GM23338 (cell line): Measurements from ENCODE around the gene INPP5A. TPM values are rescaled to one million over a fixed set of nuclear protein-coding genes. Genes with fewer than 3 reads are reported as not detected.
A peak's percentile ranks its signal among the peaks of the same experiment; 100 is the strongest.

Source experiments
- ATAC-seq: fragments of 200-7000 bp; cut with Tn5 transposase; 3 replicates; pipeline ENCODE4 v1.9.1; 2020
- DNase-seq: peaks from one replicate; pipeline ENCODE4 v3.0.0-alpha.2; 2015; ENCODE audit warnings: low spot score
- H2AFZ ChIP-seq: fragments of 200-600 bp; sonication (generic); 2 replicates; pipeline ENCODE4 v1.8.0; 2016; ENCODE audit warnings: antibody characterized with exemption, mild to moderate bottlenecking, moderate library complexity
- H3F3A ChIP-seq: fragments of 200-600 bp; sonication (generic); replicated peaks from 2 replicates; pipeline ENCODE4 v1.8.0; 2017; ENCODE audit warnings: antibody characterized with exemption, mixed run types, low read depth
- H3K27ac ChIP-seq: fragments of 200-600 bp; sonication (generic); 2 replicates; pipeline ENCODE4 v1.6.1; 2016; ENCODE audit warnings: low read depth
- H3K27me3 ChIP-seq: fragments of 200-600 bp; sonication (generic); 2 replicates; pipeline ENCODE4 v1.8.0; 2016; ENCODE audit warnings: mild to moderate bottlenecking, mixed run types, moderate library complexity; ENCODE audit not compliant: insufficient read depth
- H3K36me3 ChIP-seq: fragments of 200-600 bp; sonication (generic); 2 replicates; pipeline ENCODE4 v1.8.0; 2016; ENCODE audit warnings: mild to moderate bottlenecking; ENCODE audit not compliant: insufficient read depth
- H3K4me1 ChIP-seq: fragments of 200-600 bp; sonication (generic); 2 replicates; pipeline ENCODE4 v1.8.0; 2016; ENCODE audit warnings: mild to moderate bottlenecking, moderate library complexity; ENCODE audit not compliant: insufficient read depth
- H3K4me2 ChIP-seq: fragments of 200-600 bp; sonication (generic); 2 replicates; pipeline ENCODE4 v1.7.1; 2017; ENCODE audit warnings: mixed run types
- H3K4me3 ChIP-seq: fragments of 200-600 bp; sonication (generic); 2 replicates; pipeline ENCODE4 v1.6.1; 2016; ENCODE audit warnings: mixed run types
- H3K79me2 ChIP-seq: fragments of 200-600 bp; sonication (generic); replicated peaks from 2 replicates; pipeline ENCODE4 v1.8.0; 2017; ENCODE audit warnings: mild to moderate bottlenecking; ENCODE audit not compliant: insufficient read depth
- H3K9me2 ChIP-seq: fragments of 200-600 bp; sonication (generic); 2 replicates; pipeline ENCODE4 v1.8.0; 2017; ENCODE audit not compliant: insufficient read depth
- H4K20me1 ChIP-seq: fragments of 200-600 bp; sonication (generic); replicated peaks from 2 replicates; pipeline ENCODE4 v1.8.0; 2017; ENCODE audit warnings: mild to moderate bottlenecking; ENCODE audit not compliant: insufficient read depth
- H3K27ac Mint-ChIP-seq: 2 replicates; pipeline ENCODE4 v1.8.0; 2020; ENCODE audit warnings: inconsistent platforms, mild to moderate bottlenecking, moderate library complexity, mixed read lengths
- H3K27me3 Mint-ChIP-seq: 3 replicates; pipeline ENCODE4 v1.8.0; 2022; ENCODE audit warnings: low read depth, mild to moderate bottlenecking, moderate library complexity, mixed read lengths, inconsistent platforms; ENCODE audit not compliant: insufficient read depth, poor library complexity
- H3K36me3 Mint-ChIP-seq: 3 replicates; pipeline ENCODE4 v1.8.0; 2021; ENCODE audit warnings: low read depth, mild to moderate bottlenecking, inconsistent platforms, moderate library complexity, mixed read lengths
- H3K4me1 Mint-ChIP-seq: 3 replicates; pipeline ENCODE4 v1.8.0; 2020; ENCODE audit warnings: mild to moderate bottlenecking, inconsistent platforms, mixed read lengths
- H3K4me3 Mint-ChIP-seq: 3 replicates; pipeline ENCODE4 v1.8.0; 2021; ENCODE audit warnings: moderate library complexity, mild to moderate bottlenecking, inconsistent platforms, mixed read lengths
- H3K9me3 Mint-ChIP-seq: 3 replicates; pipeline ENCODE4 v1.8.0; 2020; ENCODE audit warnings: moderate library complexity, mild to moderate bottlenecking, inconsistent platforms, mixed read lengths
- CREB1 ChIP-seq: fragments of 250-450 bp; sonication (Bioruptor Pico); IDR thresholded peaks from 2 replicates; pipeline ENCODE4 v1.5.0; 2020; ENCODE audit warnings: low read depth, mild to moderate bottlenecking, moderate library complexity
- CTCF ChIP-seq, 2 experiments: fragments of 200-600 bp in 1 of 2; sonication (generic) in 1 of 2; conservative IDR thresholded peaks; 2 replicates each; pipeline versions ENCODE4 v1.5.1 to v1.6.1; 2016 to 2017; ENCODE audit warnings: antibody characterized with exemption in 2 of 2, low read depth in 2 of 2, mild to moderate bottlenecking in 2 of 2, moderate library complexity in 1 of 2
- ETS1 ChIP-seq: IDR thresholded peaks from 2 replicates; pipeline ENCODE4 v1.6.1; 2016; ENCODE audit warnings: antibody characterized with exemption
- EZH2 ChIP-seq: fragments of 200-600 bp; sonication (generic); IDR thresholded peaks from one replicate; pipeline ENCODE4 v1.8.0; 2017; ENCODE audit warnings: antibody characterized with exemption, mild to moderate bottlenecking, low read depth; ENCODE audit not compliant: unreplicated experiment
- JUNB ChIP-seq: IDR thresholded peaks from one replicate; pipeline ENCODE4 v1.6.1; 2016; ENCODE audit warnings: antibody characterized with exemption; ENCODE audit not compliant: unreplicated experiment
- POLR2AphosphoS5 ChIP-seq: IDR thresholded peaks from 2 replicates; pipeline ENCODE4 v1.6.1; 2016; ENCODE audit warnings: antibody characterized with exemption, low read depth
- REST ChIP-seq: IDR thresholded peaks from one replicate; pipeline ENCODE4 v1.6.1; 2018; ENCODE audit warnings: antibody characterized with exemption; ENCODE audit not compliant: unreplicated experiment
- STAT1 ChIP-seq: IDR thresholded peaks from one replicate; pipeline ENCODE4 v1.6.1; 2016; ENCODE audit warnings: antibody characterized with exemption; ENCODE audit not compliant: unreplicated experiment
- polyA plus RNA-seq: library from polyadenylated mRNA; unstranded; fragments of >200 nt; fragmentation: Nextera tagmentation; extraction: Ambion mirVana; gene quantifications from 2 replicates; pipeline ENCODE4 v1.2.1, GENCODE V29; 2016
- total RNA-seq: library from RNA; depleted of rRNA; stranded (reverse); fragments of >200 nt; shearing (Covaris generic); gene quantifications from 2 replicates; pipeline ENCODE4 v1.2.3, GENCODE V29; 2014

The INPP5A gene
- total and polyA plus RNA-seq, 2 experiments from 2014 or later: 5.9 to 40.6 TPM

GRCh38 chr10:132654121-132654571 is 116.6 kb downstream of the INPP5A start:
- H3K27me3 Mint-ChIP-seq: peaks cover 6% of the 10 kb centered on the region
- H3K4me1 ChIP-seq: no peaks in the 10 kb centered on the region
- no peak overlapping the region for H3K27ac Mint-ChIP-seq
- H3K36me3 ChIP-seq: no peaks in the 10 kb centered on the region; the same call in 1 of the 2 replicates
- H3K9me3 Mint-ChIP-seq: no peaks in the 10 kb centered on the region
- H3K4me3 Mint-ChIP-seq: no peak overlapping the region
- H3F3A ChIP-seq: no peaks in the 10 kb centered on the region
- H3K36me3 Mint-ChIP-seq: no peaks in the 10 kb centered on the region; the same call in 2 of the 3 replicates
- no peaks in the 10 kb centered on the region for H4K20me1 ChIP-seq
- no peak overlapping the region for H3K4me2 ChIP-seq
- no peaks in the 10 kb centered on the region for H3K79me2 ChIP-seq
- DNase-seq (no peak), ATAC-seq (no peak)
- H3K4me3 ChIP-seq: no peak overlapping the region
- no peak overlapping the region for H3K27ac ChIP-seq
- no peaks in the 10 kb centered on the region for H3K27me3 ChIP-seq
- H3K9me2 ChIP-seq: no peaks in the 10 kb centered on the region
- no peaks in the 10 kb centered on the region; the same call in 2 of the 3 replicates for H3K4me1 Mint-ChIP-seq
- TF ChIP-seq ETS1 (no peak), EZH2 (no peak)
- H2AFZ ChIP-seq: no peak overlapping the region

DNA sequence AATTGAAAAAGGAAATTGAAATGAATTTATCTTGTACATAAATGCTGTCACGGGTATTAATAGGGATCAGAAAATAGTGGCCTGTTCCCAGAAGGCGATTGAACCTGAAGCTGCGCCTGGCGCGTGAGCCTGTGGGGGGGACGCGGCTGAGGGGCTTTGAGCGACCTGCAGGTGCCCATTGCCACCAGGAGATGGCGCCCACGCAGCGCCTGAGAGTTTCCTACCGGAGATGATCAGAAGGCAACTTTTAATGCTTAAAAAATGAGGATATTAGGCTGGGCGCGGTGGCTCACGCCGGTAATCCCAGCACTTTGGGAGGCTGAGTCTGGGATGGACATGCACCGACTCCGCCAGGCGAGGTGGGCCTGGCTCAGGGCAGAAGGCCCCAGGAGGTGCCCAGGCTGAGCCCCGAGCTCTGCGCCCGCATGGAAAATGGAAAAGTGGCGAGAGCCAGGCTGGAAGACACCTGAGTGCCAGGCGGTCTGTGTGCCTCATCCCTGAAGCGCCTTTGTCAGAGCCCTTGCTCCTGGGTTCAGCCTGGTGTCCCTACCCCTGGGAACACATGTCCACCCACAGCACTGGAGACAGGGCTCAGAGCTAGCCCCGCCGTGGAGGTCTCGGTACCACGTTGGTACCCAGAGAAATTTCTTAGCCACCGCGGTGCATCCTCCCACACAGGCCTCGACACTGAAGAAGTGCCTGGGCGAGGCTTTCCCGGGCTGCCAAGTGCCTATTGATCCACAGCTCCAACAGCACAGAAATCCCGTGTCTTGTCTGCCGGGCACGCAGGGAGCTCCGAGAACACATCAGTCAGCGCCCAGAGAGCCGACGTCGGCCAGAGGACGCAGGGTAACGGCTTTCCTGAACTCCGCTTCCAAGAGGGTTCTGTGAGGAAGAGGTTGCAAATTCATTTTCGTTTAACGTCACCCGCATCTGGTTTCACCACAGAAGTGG is 117.4 kb downstream of the INPP5A start:
- Mint-ChIP-seq H3K9me3 (no peaks in the 10 kb centered on the region), H3K27ac (no peak overlapping the region), H3K4me3 (no peak overlapping the region; the same call in 2 of the 3 replicates), H3K36me3 (no peaks in the 10 kb centered on the region; the same call in 2 of the 3 replicates), H3K27me3 (peaks cover 7% of the 10 kb centered on the region), H3K4me1 (no peaks in the 10 kb centered on the region)
- DNase-seq (peak; percentile 78), ATAC-seq (peak; percentile 82)
- Histone ChIP-seq H3K79me2 (no peaks in the 10 kb centered on the region), H3K27ac (no peak overlapping the region), H3K36me3 (no peaks in the 10 kb centered on the region; the same call in 1 of the 2 replicates), H3K4me1 (no peaks in the 10 kb centered on the region), H3K27me3 (no peaks in the 10 kb centered on the region), H2AFZ (no peak overlapping the region), H3F3A (no peaks in the 10 kb centered on the region), H3K4me2 (no peak overlapping the region), H3K9me2 (no peaks in the 10 kb centered on the region), H4K20me1 (no peaks in the 10 kb centered on the region), H3K4me3 (no peak overlapping the region)
- peak; percentile 88 to 91 for TF ChIP-seq CTCF (conservative IDR thresholded peaks at IDR 0.05; ENCODE audit: low read depth in 2 of 2)
- no peak for TF ChIP-seq JUNB

GRCh38 chr10:132655735-132656134 is 118.1 kb downstream of the INPP5A start:
- no peaks in the 10 kb centered on the region for H4K20me1 ChIP-seq
- TF ChIP-seq STAT1 (no peak), JUNB (no peak), CTCF (conservative IDR thresholded peaks at IDR 0.05; ENCODE audit: low read depth in 2 of 2) (no peak), POLR2AphosphoS5 (no peak), REST (no peak), CREB1 (CRISPR knock-in tag) (no peak)

More at GRCh38 chr10:132655735-132656134, 118.1 kb downstream of the INPP5A start:
- Mint-ChIP-seq H3K27ac (no peak overlapping the region), H3K9me3 (no peaks in the 10 kb centered on the region), H3K4me1 (no peaks in the 10 kb centered on the region), H3K36me3 (no peaks in the 10 kb centered on the region; the same call in 2 of the 3 replicates), H3K4me3 (no peak overlapping the region), H3K27me3 (peaks cover 7% of the 10 kb centered on the region)
- Histone ChIP-seq H3K27me3 (no peaks in the 10 kb centered on the region), H3K27ac (no peak overlapping the region), H3K79me2 (no peaks in the 10 kb centered on the region), H3K4me2 (no peak overlapping the region), H3K9me2 (no peaks in the 10 kb centered on the region), H2AFZ (no peak overlapping the region), H3K4me1 (no peaks in the 10 kb centered on the region), H3F3A (no peaks in the 10 kb centered on the region), H3K4me3 (no peak overlapping the region), H3K36me3 (no peaks in the 10 kb centered on the region; the same call in 1 of the 2 replicates)
- DNase-seq: no peak
- ATAC-seq: no peak
